Activated CD4-positive, CD25-positive, alpha-beta regulatory T cell treated with anti-CD3 and anti-CD28 coated beads, Interleukin-2, amount 50 U/mL, for 72 hours (primary cell): ENCODE results near the gene SLC35D3.
"Not testable (repeated sequence)": the region's sequence is repeated elsewhere in the genome, so short reads cannot be mapped to it uniquely, and the experiment has no call there.

Experiments used
- DNase-seq: peaks from one replicate; pipeline ENCODE4 v3.0.0; 2021

The SLC35D3 gene

DNA sequence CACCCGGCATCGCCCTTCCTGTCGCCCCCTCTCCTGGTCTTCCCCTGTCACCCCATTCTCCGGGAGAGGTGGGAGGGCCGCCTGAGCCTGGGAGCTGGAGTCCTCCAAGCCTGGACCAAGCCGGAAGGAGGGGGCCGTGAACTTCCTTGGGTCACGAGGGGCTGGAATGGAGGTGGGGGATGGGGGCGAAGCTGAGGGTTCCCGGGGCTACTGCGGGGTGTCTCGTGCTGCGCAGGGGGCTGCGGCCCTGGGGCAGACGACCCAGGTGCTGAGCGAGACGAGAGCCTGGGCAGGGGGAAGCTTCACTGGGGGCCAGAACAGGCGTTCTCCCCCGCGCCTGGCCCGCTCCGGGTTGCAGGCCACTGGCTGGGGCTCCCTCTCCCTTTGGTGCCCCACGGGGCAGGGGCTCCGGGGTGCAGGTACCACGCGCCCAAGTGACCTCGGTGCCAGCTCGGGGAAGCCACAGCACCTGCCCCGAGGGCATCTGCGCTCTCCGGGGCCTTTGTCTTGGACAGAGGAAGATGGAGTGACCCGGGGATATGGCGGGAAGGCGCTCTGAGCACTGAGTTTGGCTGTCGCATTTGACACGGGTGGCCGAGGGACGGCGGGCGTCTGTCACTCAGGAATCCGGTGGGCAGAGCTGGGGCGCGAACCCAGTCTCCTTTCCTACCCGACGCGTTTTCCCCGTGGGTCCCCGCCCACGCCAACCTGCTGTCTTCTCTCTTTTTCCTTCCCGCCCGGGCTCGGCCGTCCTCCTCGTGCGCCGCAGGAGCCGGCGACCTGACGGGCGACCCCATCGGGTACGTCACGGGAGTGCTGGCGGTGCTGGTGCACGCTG, 1.2 kb downstream of the SLC35D3 start:
- DNase-seq, result peak; percentile 32

DNA sequence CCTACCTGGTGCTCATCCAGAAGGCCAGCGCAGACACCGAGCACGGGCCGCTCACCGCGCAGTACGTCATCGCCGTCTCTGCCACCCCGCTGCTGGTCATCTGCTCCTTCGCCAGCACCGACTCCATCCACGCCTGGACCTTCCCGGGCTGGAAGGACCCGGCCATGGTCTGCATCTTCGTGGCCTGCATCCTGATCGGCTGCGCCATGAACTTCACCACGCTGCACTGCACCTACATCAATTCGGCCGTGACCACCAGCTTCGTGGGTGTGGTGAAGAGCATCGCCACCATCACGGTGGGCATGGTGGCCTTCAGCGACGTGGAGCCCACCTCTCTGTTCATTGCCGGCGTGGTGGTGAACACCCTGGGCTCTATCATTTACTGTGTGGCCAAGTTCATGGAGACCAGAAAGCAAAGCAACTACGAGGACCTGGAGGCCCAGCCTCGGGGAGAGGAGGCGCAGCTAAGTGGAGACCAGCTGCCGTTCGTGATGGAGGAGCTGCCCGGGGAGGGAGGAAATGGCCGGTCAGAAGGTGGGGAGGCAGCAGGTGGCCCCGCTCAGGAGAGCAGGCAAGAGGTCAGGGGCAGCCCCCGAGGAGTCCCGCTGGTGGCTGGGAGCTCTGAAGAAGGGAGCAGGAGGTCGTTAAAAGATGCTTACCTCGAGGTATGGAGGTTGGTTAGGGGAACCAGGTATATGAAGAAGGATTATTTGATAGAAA, 2.0 kb downstream of the SLC35D3 start:
- no peak for DNase-seq

DNA sequence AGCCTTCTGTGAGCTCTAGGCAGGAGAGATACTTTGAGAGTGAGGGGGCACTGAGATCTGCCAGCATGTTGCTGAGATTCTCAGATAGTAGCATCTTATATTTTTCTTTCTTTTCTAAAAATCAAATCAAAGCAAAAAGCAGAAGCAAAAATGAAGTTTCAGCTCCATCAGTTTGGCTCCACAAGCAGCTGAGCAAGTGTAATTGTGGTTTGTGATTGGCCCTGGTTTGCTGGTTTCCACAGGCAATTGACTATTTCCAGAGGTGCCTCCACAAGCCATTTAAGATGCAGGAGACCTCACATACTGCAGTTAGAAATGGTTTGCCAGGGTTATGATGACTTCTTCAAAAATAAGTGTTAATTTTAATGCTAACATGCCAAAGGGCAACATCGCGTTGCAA, 4.3 kb downstream of the SLC35D3 start:
- DNase-seq, result no peak

DNA sequence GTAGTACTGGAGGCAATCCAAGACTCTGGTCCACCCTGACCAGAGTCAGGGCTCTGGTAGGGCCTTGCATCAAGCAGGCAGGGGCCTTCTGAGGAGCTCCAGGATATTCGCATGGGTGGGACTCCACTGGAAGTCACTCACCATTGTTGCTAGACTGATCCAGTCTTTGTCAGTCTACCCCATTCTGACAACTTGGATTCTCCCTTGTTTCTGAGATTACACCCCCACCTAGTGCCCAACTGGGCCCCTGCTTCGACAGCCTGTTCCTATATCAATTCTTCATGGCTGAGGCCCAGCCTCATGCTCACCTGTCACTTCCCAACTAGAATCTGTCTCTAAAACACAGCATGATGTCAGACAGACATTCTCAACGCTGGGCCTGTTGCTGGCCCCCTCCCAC, 5.2 kb downstream of the SLC35D3 start:
- no peak for DNase-seq

DNA sequence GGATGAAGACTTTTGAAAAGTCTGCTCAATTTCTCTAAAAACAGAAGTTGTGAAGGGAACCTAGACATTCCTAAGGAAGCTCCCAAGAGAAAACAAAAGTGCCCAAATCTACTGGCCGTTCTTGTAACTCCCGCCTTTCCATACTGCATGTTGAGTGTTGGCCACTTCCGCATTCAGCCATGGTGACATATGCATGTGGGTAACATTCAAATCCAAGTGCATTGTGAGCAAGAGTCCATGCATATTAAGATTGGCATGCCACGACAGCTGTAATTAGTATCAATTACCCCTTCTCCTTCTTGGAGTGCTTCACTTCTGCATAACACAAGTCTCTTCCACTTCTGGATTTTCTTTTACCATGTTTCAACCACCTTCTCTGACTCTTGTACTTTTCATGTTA, 8.4 kb downstream of the SLC35D3 start:
- DNase-seq, result no peak

DNA sequence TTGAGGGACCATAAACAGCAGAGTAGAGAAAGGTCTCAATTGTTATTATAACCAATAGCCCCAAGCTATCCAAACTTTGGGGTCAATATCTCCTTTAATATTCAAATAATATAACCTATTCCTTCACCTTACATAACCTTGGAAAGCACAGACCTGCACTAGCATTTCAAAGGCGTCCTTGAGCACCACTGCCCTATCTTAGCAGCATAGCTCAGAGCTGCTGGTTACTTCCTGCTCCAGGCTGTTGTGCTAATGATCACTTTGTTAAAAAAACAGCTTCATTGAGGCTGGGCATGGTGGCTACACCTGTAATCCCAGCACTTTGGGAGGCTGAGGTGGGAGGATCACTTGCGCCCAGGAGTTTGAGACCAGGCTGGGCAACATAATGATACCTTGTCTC, 10.5 kb downstream of the SLC35D3 start:
- no peak for DNase-seq

DNA sequence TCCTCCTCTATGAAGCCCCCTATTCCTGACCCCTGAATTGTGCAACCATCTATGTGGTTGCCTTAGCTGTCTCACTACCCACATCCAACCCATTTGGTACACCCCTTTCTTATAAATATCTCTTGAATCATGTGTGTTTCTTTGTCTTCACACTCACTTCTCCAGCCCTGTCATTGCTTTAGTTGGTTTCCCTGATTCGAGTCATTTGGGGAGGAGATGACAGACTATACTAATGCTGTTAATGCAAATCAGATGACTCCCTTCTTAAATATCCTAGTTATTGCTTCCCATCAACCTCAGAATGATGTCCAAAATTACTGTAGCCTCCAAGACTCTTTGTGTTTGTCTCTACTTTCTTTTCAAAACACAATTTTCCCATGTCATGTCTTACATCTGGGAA, 23.0 kb downstream of the SLC35D3 start:
- no peak for DNase-seq

DNA sequence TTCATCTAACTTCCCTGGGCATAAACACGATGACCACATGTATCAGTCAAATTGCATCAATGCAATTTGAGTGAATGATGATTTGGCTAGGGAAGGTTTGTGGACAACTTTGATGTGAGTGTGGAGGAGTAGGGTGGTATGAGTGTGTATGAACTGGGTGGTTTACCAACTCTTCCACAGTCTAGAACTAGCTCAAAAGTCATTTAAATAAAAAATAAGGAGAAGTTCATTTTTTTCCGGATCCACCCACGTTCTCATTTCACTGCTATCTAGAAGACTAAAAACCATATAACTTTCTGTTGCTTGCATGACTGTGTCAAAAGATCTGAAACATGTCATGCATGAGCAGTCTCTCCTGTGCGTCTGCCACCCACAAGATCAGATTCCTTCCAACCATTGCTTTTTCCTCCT, 23.6 kb downstream of the SLC35D3 start:
- no peak for DNase-seq

DNA sequence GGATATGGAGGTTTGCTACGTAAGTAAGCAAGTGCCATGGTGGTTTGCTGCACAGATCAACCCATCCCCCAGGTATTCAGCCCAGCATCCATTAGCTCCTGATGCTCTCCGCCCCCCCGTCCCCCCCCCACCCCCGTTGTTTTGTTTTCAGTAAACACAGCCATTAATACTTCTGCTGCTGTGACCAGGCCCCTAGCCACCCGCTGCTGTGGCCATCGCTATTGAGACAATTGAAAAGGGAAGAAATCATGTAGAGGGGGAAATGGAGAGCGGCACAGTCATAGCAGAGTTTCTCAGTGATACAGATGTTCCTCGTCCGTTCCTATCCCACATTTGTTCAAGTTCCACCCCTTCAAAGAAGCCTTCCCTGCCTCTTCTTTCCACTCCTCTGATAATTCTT, 24.9 kb downstream of the SLC35D3 start:
- no peak for DNase-seq

DNA sequence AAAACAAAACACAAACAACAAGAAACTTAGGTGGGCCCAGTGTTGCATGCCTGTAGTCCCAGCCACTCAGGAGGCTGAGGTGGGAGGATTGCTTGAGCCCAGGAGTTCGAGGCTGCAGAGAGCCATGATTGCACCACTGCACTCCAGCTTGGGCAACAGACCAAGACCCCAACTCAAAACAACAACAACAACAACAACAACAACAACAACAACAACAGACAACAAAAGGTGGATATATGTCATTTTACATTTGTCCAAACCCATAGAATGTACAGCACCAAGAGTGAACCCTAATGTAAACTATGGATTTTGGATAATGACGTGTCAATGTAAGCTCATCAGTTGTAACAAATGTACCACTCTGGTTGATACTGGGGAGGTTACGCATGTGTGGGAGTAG, 27.9 kb downstream of the SLC35D3 start:
- DNase-seq, result not testable (repeated sequence)

DNA sequence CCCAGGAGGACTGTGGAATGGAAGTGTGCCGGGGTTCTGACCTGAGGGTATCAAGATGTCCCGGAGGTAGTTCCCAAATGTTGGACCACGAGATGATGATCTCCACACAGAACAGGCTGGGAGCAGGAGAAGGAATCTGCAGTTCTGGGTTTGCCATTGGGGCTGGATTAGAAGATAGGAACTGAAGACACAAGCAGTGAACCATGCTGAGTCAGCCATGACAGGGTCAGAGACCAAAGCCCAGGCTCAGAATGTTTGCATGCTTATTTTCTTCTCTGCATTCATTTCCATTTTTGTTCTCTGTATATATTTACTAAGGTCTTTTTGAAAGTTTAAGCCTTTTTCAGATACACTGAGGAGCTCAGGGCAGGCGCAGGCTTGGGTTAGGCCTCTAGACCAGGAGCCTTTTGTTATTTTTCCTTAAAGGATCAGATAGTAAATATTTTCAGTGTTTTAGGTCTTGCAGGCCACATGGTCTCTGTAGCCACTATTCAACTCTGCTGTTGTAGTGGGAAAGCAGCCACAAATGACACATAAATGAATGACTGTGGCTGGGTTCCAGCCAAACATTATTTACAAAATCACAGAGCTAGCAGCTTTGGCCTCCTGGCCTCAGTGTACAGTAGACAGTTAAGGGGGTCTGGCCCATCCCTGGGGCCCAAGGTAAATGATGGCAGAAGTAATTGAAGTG, 28.5 kb downstream of the SLC35D3 start:
- no peak for DNase-seq

DNA sequence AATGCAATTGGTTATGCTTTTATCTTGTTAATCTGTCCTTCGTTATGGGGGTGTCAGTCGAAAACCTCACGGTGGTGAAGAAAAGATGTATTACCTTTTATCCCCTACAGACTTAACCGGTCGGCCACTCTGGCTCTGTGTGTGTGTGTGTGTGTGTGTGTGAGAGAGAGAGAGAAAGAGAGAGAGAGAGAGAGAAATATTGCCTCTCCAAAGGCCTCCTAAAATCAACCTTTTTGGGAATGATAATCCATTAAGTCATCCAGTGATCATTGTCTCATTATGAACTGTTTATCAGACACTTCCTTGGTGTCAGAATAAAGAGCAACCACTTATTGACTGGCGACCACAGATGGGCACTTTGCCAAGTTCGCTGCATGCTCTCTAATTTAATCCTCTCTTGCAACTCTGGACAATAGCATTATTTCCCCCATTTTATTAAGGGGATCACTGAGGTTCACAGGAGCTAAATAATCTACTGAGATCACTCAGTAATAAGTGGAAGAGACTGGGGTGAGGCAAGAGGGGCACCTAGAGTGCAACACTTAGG, 30.7 kb downstream of the SLC35D3 start:
- DNase-seq, result no peak

DNA sequence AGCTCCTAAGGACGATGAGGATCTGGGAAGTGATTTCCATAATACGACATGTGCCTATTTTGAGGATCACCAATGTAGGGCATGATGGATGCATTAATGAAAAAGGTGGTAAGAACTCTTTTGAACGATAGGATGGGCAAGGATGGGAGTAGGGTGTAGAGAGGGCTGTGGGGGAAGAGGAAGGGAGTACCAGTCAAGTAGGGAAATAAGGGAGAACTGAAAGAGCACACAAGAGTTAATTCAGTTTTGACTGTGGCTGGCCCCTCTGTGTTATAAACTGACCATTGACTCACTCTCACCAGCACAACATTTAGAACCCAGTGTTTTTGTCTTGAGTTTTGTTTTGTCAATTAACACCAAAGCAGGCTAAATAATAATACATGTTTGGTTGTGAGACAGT, 33.0 kb downstream of the SLC35D3 start:
- DNase-seq, result no peak

DNA sequence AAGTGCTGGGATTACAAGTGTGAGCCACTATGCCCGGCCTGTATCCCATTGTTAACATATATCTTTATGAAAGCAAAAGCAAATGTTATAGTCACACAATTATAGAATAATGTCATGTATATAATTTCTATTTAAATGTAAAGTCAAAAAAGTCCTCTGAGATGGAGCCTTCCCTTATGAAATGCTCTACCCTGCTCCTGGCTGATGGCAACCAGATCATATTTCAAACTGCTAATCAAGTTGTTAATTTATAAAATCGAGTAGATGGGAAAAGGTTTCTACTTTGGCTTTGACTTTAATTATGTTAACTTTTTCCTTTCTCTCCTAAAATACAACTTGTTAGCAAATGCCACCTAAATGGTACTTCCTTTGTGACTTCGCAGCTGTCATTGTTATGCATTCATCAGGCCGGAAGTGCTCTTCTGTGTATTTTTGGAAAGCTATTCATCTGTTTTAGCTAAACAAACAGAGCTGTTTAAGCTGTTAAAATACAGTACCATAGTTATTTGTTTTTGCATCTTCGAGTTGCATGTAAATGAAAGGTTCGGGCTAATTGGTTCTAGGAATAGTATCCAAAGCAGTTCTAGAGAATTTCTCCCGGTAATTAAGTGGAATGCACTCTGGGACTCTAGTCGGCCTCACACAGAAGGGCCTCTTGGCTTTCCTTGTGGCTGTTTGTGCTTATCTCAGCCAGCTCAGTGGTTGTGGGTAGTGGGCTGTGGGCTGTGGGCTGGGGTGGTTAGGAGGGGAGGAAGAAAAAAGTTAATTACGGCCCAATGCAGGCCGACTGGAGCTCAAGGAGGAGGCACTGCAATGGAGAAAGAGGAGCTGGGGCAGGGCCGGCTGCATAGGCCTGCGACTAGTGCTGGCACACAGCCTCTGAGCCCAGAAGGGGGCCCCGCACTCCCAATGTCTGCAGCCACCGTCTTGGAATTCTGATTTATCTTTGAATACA, 34.8 kb downstream of the SLC35D3 start:
- no peak for DNase-seq

DNA sequence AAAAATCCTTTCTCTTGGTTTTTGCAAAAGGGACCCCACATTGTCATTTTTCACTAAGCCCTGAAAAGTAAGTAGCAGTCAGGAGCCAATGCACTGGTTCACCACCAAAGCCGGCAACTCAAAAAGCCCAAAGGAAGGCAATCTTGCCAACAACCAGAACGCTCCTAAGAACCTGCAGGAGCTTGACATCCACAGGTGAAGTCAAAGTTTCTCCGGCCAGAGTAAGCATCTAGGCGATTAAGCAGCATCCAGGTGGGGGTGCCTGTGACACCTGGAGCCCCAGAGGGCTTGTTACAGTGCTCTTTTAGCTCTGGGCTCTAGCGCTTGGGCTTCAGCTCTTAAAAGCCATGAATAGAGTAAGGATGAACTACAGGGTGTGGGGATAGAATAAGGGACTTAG, 36.1 kb downstream of the SLC35D3 start:
- no peak for DNase-seq

DNA sequence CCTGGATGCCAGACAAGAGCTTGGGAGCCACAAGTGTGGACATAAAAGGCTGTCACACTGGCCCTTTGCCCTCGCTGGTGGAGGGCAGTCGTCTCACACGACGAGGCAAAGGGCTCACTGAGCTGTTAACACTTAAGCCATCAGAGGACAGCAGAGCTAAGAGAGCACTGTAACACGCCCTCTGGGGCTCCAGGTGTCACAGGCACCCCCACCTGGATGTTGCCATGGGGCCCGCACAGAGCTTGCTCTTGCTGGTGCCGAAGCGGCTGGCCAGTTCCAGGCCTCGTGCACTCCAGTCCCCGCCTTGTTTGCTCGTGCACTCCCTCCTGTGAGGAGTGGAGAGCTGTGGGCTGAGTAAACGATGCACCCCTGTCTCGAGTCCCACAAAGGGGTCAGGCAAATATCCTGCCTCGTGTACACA, 37.4 kb downstream of the SLC35D3 start:
- no peak for DNase-seq

DNA sequence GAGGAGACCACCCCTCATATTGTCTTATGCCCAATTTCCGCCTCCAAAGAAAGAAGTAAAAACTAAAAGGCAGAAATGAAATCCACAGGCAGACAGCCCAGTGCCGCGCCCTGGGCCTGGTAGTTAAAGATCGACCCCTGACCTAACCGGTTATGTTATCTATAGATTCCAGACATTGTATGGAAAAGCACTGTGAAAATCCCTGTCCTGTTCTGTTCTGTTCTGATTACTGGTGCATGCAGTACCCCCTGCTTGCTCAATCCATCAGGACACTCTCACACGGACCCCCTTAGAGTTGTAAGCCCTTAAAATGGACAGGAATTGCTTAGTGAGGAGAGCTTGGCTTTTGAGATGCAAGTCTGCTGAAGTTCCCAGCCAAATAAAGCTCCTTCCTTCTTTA, 37.8 kb downstream of the SLC35D3 start:
- DNase-seq, result not testable (repeated sequence)

DNA sequence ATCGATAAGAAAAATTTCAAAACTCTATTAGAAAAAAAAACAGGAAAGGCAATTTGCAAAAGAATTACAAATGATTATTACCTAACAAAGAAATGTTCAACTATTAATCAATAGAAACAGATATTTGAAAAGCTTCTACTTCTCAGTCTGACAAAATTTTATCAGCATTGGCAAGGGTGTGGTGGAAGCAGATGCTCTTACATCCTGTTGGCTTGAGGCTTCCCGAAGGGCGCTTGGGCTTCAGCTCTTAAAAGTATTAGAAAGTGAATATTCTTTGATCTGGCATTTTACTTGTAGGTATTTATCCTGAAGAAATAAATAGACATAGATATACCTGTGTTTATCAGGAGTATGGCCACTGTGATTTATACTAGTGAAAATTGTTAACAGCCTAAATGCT, 38.7 kb downstream of the SLC35D3 start:
- no peak for DNase-seq

DNA sequence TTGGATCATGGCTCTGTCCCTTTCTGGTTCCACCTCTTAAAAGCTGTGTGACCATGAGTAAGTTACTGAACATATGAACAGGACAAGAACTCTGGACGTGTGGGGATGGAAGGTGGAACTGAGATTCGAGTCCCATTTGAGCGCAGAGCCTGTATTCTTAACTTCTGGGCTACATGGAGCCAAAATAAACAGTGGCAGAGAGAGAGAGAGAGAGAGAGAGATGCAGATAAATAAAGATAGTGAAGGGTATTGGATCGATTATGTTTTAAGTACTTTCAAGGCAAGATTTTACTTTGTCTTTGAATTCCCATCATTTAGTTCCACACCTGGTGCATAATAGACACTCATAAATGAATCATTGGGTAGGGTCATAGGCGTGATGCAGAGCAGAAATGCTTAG, 39.7 kb downstream of the SLC35D3 start:
- no peak for DNase-seq

DNA sequence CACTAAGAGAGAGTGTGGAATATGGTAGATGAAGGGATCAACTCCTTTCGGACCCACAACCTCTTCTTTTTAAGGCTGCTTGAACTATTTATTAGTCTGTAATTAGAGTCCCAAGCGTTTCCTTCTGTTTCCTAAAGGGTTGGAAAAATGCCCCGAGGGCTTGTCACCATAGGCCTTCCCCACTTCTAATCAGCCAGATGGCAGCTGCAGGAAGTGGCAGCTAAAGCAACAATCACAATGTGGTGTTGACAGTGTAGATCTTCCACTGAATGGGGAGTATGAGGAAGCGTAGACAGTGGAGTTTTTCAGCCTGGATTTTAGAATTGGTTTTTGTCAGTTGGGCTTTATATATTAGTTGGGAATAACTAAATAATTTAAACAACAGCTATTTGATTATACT, 40.6 kb downstream of the SLC35D3 start:
- no peak for DNase-seq

DNA sequence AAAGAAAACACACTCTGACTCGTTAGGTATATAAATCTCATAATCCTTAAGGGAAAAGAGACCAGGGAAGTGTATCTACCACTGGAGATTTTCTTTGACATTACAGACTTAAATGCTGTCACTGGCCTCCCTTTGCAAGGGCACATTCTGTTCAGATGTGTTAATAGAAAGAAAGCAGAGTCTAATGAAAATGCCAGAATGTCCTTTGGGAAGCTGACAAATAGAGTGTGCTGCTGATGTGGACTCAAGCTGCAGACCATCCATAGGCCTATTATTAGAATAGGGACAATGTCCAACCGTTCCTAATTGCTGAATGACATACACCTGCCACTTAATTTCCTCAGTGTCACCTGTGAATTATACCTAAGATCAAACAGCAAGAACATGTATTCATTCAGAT, 41.2 kb downstream of the SLC35D3 start:
- no peak for DNase-seq

DNA sequence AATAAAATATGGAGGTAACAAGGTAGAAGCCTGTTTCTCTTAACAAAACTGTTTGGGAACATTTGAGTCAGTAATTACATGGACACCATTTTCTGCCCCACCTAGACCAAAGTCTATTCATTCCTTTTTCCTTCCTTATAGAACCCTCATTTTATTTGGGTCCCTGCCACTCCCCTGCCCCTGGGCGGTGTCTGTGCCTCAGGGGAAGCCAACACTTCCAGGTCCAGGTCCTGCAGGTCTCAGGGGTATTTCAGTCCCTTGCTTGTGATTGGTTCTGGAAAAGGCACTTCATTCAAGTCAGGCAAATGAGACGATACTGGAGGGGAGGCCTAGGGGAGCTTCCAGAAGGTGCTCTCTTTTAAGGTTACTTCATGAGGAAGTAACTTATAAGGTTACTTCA, 42.3 kb downstream of the SLC35D3 start:
- no peak for DNase-seq
